Stimulated activated CD8-positive, alpha-beta memory T cell treated with anti-CD3 and anti-CD28 coated beads, Interleukin-12 subunit alpha, Interleukin-12 subunit beta, amount 100 ng/mL, for 24 hours (primary cell): ENCODE results near the gene PALM.

ENCODE experiments used
- DNase-seq: peaks from one replicate; pipeline ENCODE4 v3.0.0-alpha.2; 2020; ENCODE audit errors: extremely low read depth

The PALM gene

GRCh38 chr19:752652-753517 is 44.1 kb downstream of the PALM start:
- DNase-seq, result no peak

- no peak for DNase-seq
Measured at GRCh38 chr19:754530-754929, 45.8 kb downstream of the PALM start.

GRCh38 chr19:755063-755462 is 46.3 kb downstream of the PALM start:
- no peak for DNase-seq

- no peak for DNase-seq
Measured at GRCh38 chr19:756236-756635, 47.5 kb downstream of the PALM start.

- DNase-seq, result no peak
Measured at GRCh38 chr19:756821-757688, 48.3 kb downstream of the PALM start.

GRCh38 chr19:757811-758668 is 49.3 kb downstream of the PALM start:
- no peak for DNase-seq

- no peak for DNase-seq
Measured at GRCh38 chr19:763181-763580, 54.4 kb downstream of the PALM start.

- no peak for DNase-seq
Measured at GRCh38 chr19:763869-764268, 55.1 kb downstream of the PALM start.

GRCh38 chr19:764301-764700 is 55.6 kb downstream of the PALM start:
- DNase-seq, result no peak

GRCh38 chr19:765179-765738 is 56.5 kb downstream of the PALM start:
- DNase-seq, result no peak

GRCh38 chr19:768424-768823 is 59.7 kb downstream of the PALM start:
- no peak for DNase-seq

- no peak for DNase-seq
Measured at GRCh38 chr19:769616-770015, 60.9 kb downstream of the PALM start.

GRCh38 chr19:771332-771785 is 62.6 kb downstream of the PALM start:
- DNase-seq, result no peak

GRCh38 chr19:772063-772462 is 63.3 kb downstream of the PALM start:
- no peak for DNase-seq

- DNase-seq, result no peak
Measured at GRCh38 chr19:772730-773436, 64.1 kb downstream of the PALM start.

- DNase-seq, result no peak
Measured at GRCh38 chr19:776549-776948, 67.8 kb downstream of the PALM start.

- no peak for DNase-seq
Measured at GRCh38 chr19:778910-779653, 70.3 kb downstream of the PALM start.

GRCh38 chr19:780935-781334 is 72.2 kb downstream of the PALM start:
- no peak for DNase-seq

GRCh38 chr19:781800-782184 is 73.1 kb downstream of the PALM start:
- no peak for DNase-seq

- no peak for DNase-seq
Measured at GRCh38 chr19:782185-782877, 73.6 kb downstream of the PALM start.
